Adrenal gland (tissue), 5 donors: ENCODE results near the gene B4GALT7.

Source experiments
- POLR2A ChIP-seq, 2 donors: fragments of 450-650 bp; IDR thresholded peaks; one replicate each; pipeline ENCODE4 v1.6.1; 2017; ENCODE audit warnings: antibody characterized with exemption in 2 of 2, mild to moderate bottlenecking in 2 of 2, moderate library complexity in 1 of 2
- TF ChIP-seq, protein P1 (sequence below), 6 experiments: fragments of 450-650 bp in 4 of 6; fragments of 200-600 bp in 2 of 6; sonication (generic) in 1 of 6; IDR thresholded peaks; 1 replicate in 5 of 6; 2 replicates in 1 of 6; pipeline versions ENCODE4 v1.5.1 to v1.8.0; 2016 to 2021; ENCODE audit warnings: antibody characterized with exemption in 6 of 6, mild to moderate bottlenecking in 2 of 6, moderate library complexity in 1 of 6
- donor health status: DM: no; HTN: no; CAD: no.

DNA sequence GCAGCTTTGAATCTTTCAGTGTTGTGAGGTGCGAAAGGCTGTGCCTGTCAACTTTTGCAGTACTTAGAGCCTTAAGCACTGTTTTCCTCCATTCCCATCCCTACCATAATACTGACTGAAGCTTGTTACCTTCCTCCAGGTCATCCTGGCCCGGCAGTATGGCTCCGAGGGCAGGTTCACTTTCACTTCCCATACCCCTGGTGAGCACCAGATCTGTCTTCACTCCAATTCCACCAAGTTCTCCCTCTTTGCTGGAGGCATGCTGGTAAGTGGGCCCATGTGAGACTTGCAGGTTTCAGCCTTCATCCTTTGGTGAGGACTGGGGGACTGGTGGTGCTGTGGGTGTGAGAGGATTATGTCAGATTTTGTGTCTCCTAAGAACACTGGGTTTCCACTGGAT lies 6.4 kb upstream of the B4GALT7 start:
- TF ChIP-seq, protein P1, sequence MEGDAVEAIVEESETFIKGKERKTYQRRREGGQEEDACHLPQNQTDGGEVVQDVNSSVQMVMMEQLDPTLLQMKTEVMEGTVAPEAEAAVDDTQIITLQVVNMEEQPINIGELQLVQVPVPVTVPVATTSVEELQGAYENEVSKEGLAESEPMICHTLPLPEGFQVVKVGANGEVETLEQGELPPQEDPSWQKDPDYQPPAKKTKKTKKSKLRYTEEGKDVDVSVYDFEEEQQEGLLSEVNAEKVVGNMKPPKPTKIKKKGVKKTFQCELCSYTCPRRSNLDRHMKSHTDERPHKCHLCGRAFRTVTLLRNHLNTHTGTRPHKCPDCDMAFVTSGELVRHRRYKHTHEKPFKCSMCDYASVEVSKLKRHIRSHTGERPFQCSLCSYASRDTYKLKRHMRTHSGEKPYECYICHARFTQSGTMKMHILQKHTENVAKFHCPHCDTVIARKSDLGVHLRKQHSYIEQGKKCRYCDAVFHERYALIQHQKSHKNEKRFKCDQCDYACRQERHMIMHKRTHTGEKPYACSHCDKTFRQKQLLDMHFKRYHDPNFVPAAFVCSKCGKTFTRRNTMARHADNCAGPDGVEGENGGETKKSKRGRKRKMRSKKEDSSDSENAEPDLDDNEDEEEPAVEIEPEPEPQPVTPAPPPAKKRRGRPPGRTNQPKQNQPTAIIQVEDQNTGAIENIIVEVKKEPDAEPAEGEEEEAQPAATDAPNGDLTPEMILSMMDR (IDR thresholded peaks at IDR 0.05): no peak
- TF ChIP-seq POLR2A (IDR thresholded peaks at IDR 0.05): no peak
